ENCODE measurements around the gene SF3A2.
A peak's percentile ranks its signal among the peaks of the same experiment; 100 is the strongest.

SF3A2 gene

DNA sequence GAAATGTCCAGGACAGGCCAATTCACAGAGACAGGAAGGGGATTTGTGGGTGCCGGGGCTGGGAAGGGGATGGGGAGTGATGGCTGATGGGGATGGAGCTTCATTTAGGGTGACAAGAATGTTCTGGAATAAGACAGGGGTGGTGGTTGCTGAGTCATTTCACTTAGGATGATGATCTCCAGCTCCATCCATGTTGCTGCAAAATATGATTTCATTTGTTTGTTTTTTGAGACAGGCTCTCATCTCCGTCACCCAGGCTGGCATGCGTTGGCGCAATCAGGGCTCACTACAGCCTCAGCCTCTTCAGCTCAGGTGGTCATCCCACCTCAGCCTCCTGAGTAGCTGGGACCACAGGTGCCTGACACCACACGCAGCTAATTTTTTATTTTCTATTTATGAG lies 22.7 kb downstream of the SF3A2 start:
- Histone ChIP-seq H3K4me3 (ENCODE audit: insufficient read length, low read depth) (no peak overlapping the region), H3K4me1 (ENCODE audit: insufficient read depth, insufficient read length) (peaks cover 9% of the 10 kb centered on the region), H3K9ac (ENCODE audit: insufficient read length, low read depth) (no peak overlapping the region), H3K9me3 (ENCODE audit: insufficient read depth, low read length) (no peaks in the 10 kb centered on the region), H3K27me3 (ENCODE audit: insufficient read depth, insufficient read length) (no peaks in the 10 kb centered on the region), H3K36me3 (ENCODE audit: insufficient read depth, insufficient read length, low read length) (no peaks in the 10 kb centered on the region)
- TF ChIP-seq YY1 (IDR thresholded peaks at IDR 0.05; ENCODE audit: insufficient read depth, insufficient read length), result no peak
- no peak for TF ChIP-seq ZNF274 (IDR thresholded peaks at IDR 0.05; ENCODE audit: low read depth, low read length)
- no peak for TF ChIP-seq SUZ12 (IDR thresholded peaks at IDR 0.05; ENCODE audit: extremely low read depth, insufficient read depth, insufficient read length)
- DNase-seq (ENCODE audit: low read depth, low spot score), result no peak

DNA sequence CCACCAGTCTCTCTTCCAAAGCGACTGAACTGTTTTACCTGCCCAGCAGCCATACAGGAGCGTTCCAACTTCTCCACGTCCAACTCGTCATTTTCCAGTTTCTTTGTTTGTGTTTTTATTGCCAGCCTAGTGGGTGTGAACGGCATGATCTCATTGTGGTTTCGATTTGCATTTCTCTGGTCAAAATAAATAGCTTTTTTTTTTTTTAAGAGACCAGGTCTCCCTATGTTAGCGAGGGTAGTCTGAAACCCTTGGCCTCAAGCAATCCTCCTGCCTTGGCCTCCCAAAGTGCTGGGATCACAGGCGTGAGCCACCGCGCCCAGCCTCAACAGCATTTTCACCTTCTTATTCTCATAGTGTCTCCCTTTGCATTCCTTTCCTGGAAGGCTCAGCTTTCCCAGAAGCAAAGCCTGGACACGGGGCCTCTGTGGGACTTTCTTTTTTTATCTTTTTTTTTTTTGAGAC lies 23.7 kb downstream of the SF3A2 start:
- TF ChIP-seq YY1 (IDR thresholded peaks at IDR 0.05; ENCODE audit: insufficient read depth, insufficient read length) (no peak), SUZ12 (IDR thresholded peaks at IDR 0.05; ENCODE audit: extremely low read depth, insufficient read depth, insufficient read length) (no peak), ZNF274 (IDR thresholded peaks at IDR 0.05; ENCODE audit: low read depth, low read length) (no peak)
- Histone ChIP-seq H3K27me3 (ENCODE audit: insufficient read depth, insufficient read length) (no peaks in the 10 kb centered on the region), H3K9me3 (ENCODE audit: insufficient read depth, low read length) (no peaks in the 10 kb centered on the region), H3K4me3 (ENCODE audit: insufficient read length, low read depth) (no peak overlapping the region), H3K9ac (ENCODE audit: insufficient read length, low read depth) (no peak overlapping the region), H3K36me3 (ENCODE audit: insufficient read depth, insufficient read length, low read length) (no peaks in the 10 kb centered on the region), H3K4me1 (ENCODE audit: insufficient read depth, insufficient read length) (peaks cover 9% of the 10 kb centered on the region)
- DNase-seq (ENCODE audit: low read depth, low spot score), result no peak

DNA sequence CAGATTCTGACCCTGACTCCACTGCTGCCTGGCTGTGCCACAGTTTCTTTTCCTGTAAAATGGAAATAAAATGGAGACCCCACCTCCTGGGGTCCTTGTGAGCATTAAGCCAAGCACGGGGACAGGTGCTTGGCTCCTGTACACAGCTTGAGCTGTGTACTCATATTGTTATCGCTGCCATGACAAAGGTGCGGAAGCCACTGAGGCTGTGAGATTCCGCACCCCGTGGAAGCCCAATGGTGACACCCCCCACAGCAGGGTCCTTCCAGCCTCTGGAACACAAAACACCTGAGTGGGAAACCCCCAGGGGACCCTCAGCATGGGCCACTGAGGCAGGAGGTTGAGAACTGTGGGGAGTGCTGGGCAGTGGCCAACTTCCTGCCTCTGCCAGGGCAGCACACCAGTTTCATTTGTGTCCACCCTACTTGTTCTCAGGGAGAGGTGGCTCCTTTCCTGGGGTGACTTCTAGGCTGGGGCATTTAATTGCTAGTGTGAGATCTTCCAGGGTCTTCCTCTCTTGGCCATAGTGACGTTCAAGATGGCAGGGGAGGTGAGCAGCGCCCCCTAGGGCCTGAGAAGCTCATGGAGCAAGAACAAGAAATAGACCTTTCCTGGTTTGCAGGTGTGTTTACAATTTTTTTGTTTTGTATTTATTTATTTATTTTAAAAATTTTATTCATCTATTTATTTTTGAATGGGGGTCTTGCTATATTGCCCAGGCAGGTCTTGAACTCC lies 25.0 kb downstream of the SF3A2 start:
- no peaks in the 10 kb centered on the region for H3K9me3 ChIP-seq (ENCODE audit: insufficient read depth, low read length)
- peak; percentile 44 for DNase-seq (ENCODE audit: low read depth, low spot score)
- H3K4me1 ChIP-seq (ENCODE audit: insufficient read depth, insufficient read length), result peaks cover 2% of the 10 kb centered on the region
- no peaks in the 10 kb centered on the region for H3K36me3 ChIP-seq (ENCODE audit: insufficient read depth, insufficient read length, low read length)
- no peaks in the 10 kb centered on the region for H3K27me3 ChIP-seq (ENCODE audit: insufficient read depth, insufficient read length)
- H3K9ac ChIP-seq (ENCODE audit: insufficient read length, low read depth), result no peak overlapping the region
- H3K4me3 ChIP-seq (ENCODE audit: insufficient read length, low read depth), result no peak overlapping the region
- TF ChIP-seq YY1 (IDR thresholded peaks at IDR 0.05; ENCODE audit: insufficient read depth, insufficient read length) (peak; percentile 31), ZNF274 (IDR thresholded peaks at IDR 0.05; ENCODE audit: low read depth, low read length) (no peak), SUZ12 (IDR thresholded peaks at IDR 0.05; ENCODE audit: extremely low read depth, insufficient read depth, insufficient read length) (no peak)

DNA sequence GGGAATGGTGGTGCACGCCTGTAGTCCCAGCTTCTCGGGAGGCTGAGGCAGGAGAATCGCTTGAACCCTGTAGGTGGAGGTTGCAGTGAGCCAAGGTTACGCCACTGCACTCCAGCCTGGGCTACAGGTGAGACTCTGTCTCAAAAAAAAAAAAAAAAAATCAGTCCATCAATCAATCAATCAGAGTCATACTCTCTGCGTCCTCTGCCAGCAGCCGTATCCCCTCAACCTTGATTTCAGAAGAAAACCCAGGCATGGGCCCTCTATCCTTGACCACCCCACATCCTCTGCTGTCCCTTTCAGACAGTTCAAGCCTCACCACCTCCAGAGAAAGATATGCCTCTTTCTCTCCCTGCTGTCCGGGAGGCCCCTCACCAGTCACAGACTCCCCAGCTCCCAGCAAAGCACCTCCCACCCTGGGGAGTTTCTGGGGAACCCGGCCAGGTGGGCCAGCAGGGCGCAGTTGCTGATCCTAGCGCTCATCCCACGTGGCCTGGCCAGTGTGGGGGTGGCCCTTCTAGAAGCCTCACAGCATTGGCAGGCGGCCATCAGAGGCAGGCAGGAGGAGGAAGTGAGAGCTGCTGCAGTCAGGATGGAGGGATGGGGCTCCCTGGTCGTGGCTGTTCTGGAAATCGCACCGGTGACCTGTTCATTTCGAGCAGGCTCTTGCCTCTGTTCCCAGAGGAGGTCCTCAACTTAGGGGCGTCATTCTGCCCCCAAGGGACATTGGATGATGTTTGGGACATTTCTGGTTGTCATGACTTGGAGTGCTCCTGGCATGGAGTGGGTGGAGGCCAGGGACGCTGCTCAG lies 29.8 kb downstream of the SF3A2 start:
- Histone ChIP-seq H3K4me1 (ENCODE audit: insufficient read depth, insufficient read length) (peaks cover 3% of the 10 kb centered on the region), H3K9ac (ENCODE audit: insufficient read length, low read depth) (no peak overlapping the region), H3K36me3 (ENCODE audit: insufficient read depth, insufficient read length, low read length) (peaks cover 11% of the 10 kb centered on the region), H3K9me3 (ENCODE audit: insufficient read depth, low read length) (no peaks in the 10 kb centered on the region), H3K27me3 (ENCODE audit: insufficient read depth, insufficient read length) (no peaks in the 10 kb centered on the region), H3K4me3 (ENCODE audit: insufficient read length, low read depth) (no peak overlapping the region)
- TF ChIP-seq SUZ12 (IDR thresholded peaks at IDR 0.05; ENCODE audit: extremely low read depth, insufficient read depth, insufficient read length), result no peak
- TF ChIP-seq ZNF274 (IDR thresholded peaks at IDR 0.05; ENCODE audit: low read depth, low read length), result no peak
- TF ChIP-seq YY1 (IDR thresholded peaks at IDR 0.05; ENCODE audit: insufficient read depth, insufficient read length), result no peak
- DNase-seq (ENCODE audit: low read depth, low spot score), result no peak

DNA sequence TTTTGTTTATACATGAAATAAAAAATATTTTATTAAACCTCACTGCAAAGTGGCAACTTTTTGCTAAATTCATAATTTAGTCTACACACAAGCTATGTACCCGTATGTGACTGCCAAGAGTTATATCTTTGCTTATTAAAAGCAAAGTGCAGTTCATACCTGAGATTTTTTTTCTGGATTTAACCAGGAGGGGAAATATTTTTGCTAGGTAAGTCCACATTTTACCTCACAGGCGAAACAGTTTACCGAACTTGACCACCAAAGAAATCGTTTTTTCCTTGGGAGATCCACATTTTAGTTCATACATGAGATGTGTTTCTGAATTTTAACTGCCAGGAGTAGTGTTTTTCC lies 31.8 kb downstream of the SF3A2 start:
- H3K4me1 ChIP-seq (ENCODE audit: insufficient read depth, insufficient read length), result peaks cover 13% of the 10 kb centered on the region
- TF ChIP-seq ZNF274 (IDR thresholded peaks at IDR 0.05; ENCODE audit: low read depth, low read length) (no peak), YY1 (IDR thresholded peaks at IDR 0.05; ENCODE audit: insufficient read depth, insufficient read length) (no peak), SUZ12 (IDR thresholded peaks at IDR 0.05; ENCODE audit: extremely low read depth, insufficient read depth, insufficient read length) (no peak)
- peaks cover 30% of the 10 kb centered on the region for H3K36me3 ChIP-seq (ENCODE audit: insufficient read depth, insufficient read length, low read length)
- no peak for DNase-seq (ENCODE audit: low read depth, low spot score)
- no peaks in the 10 kb centered on the region for H3K9me3 ChIP-seq (ENCODE audit: insufficient read depth, low read length)
- no peak overlapping the region for H3K9ac ChIP-seq (ENCODE audit: insufficient read length, low read depth)
- no peak overlapping the region for H3K4me3 ChIP-seq (ENCODE audit: insufficient read length, low read depth)
- no peaks in the 10 kb centered on the region for H3K27me3 ChIP-seq (ENCODE audit: insufficient read depth, insufficient read length)

DNA sequence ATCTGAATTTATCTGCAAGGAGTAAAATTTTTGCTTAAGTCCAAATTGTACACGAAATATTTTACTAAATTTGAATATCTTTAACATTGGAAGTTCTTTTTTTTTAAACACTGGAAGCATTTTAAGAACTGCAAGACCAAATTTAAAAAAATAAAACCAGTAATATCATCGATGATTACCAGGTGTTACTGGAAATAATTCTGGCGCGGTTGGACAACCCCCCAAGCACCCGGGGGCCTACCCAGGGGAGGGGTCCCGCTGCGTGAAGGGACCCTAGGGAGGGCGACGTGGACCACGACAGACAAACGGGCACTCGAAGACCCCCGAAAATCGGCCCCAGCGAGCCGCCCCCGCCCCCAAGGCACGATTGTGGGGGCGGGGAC lies 32.2 kb downstream of the SF3A2 start:
- Histone ChIP-seq H3K4me3 (ENCODE audit: insufficient read length, low read depth) (peak overlapping the region; percentile 58), H3K9me3 (ENCODE audit: insufficient read depth, low read length) (no peaks in the 10 kb centered on the region), H3K27me3 (ENCODE audit: insufficient read depth, insufficient read length) (no peaks in the 10 kb centered on the region), H3K4me1 (ENCODE audit: insufficient read depth, insufficient read length) (peaks cover 14% of the 10 kb centered on the region), H3K9ac (ENCODE audit: insufficient read length, low read depth) (no peak overlapping the region), H3K36me3 (ENCODE audit: insufficient read depth, insufficient read length, low read length) (peaks cover 33% of the 10 kb centered on the region)
- no peak for DNase-seq (ENCODE audit: low read depth, low spot score)
- TF ChIP-seq SUZ12 (IDR thresholded peaks at IDR 0.05; ENCODE audit: extremely low read depth, insufficient read depth, insufficient read length) (no peak), ZNF274 (IDR thresholded peaks at IDR 0.05; ENCODE audit: low read depth, low read length) (no peak), YY1 (IDR thresholded peaks at IDR 0.05; ENCODE audit: insufficient read depth, insufficient read length) (no peak)
